GM12892 (cell line): ENCODE results near the gene SREBF1.

ENCODE experiments used
- DNase-seq: peaks from one replicate; pipeline ENCODE4 v3.0.0; 2011; ENCODE audit not compliant: insufficient read length
- FAIRE-seq: peaks from 2 replicates; lab custom pipeline; 2011; peaks lifted over from hg19 to GRCh38; lab: Jason Lieb, UNC
- POLR2A ChIP-seq: IDR thresholded peaks from 2 replicates; pipeline ENCODE4 v1.6.1; 2011; ENCODE audit warnings: low read depth, low read length, control low read depth
- POLR2AphosphoS5 ChIP-seq: IDR thresholded peaks from 2 replicates; pipeline ENCODE4 v1.6.1; 2011; ENCODE audit warnings: low read depth, low read length, control low read depth
- TAF1 ChIP-seq: IDR thresholded peaks from 2 replicates; pipeline ENCODE4 v1.6.1; 2011; ENCODE audit warnings: low read depth, mild to moderate bottlenecking, control low read depth, low read length, borderline replicate concordance

SREBF1 gene

GRCh38 chr17:17763136-17763535 is 73.7 kb downstream of the SREBF1 start:
- FAIRE-seq (no peak), DNase-seq (no peak)

GRCh38 chr17:17762744-17763105 is 74.1 kb downstream of the SREBF1 start:
- TF ChIP-seq POLR2A (no peak), POLR2AphosphoS5 (no peak), TAF1 (no peak)
- FAIRE-seq (no peak), DNase-seq (no peak)

More at GRCh38 chr17:17763136-17763535, 73.7 kb downstream of the SREBF1 start:
- TF ChIP-seq TAF1 (no peak), POLR2A (no peak), POLR2AphosphoS5 (no peak)
